GM19023 (cell line): ENCODE data around the gene KCNQ1.

Experiments
- ATAC-seq: cut with Tn5 transposase; IDR thresholded peaks from one replicate; pipeline ENCODE4 v1.9.1; 2021; ENCODE audit warnings: mild to moderate bottlenecking, moderate library complexity; ENCODE audit not compliant: unreplicated experiment

Gene KCNQ1

DNA sequence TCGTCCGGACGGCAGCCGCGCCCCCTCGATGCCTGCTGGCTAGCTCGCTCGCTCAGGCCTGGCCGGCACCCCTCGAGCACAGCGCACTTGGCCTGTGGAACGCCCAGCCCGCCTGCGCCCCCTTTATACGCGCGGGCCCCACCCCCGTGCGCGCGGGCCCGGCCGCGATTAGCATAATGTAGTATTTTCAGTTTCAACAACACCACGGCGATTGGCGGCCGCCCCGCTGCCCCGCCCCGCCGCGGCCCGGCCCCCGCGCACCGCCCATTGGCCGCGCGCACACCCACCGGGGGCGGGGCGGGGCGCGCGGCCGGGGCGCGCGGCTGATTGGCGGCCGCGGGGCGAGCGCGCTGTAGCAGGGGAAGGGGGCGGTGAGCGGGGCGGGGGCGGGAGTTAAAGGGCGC is 440.9 kb downstream of the KCNQ1 start, which contains the start of gene CDKN1C:
Gene CDKN1C (minus strand): TSS at position 98 of the 404 bp plus-strand sequence. CDS start 319 bp downstream, outside the sequence.
- ATAC-seq: peak; percentile 73

DNA sequence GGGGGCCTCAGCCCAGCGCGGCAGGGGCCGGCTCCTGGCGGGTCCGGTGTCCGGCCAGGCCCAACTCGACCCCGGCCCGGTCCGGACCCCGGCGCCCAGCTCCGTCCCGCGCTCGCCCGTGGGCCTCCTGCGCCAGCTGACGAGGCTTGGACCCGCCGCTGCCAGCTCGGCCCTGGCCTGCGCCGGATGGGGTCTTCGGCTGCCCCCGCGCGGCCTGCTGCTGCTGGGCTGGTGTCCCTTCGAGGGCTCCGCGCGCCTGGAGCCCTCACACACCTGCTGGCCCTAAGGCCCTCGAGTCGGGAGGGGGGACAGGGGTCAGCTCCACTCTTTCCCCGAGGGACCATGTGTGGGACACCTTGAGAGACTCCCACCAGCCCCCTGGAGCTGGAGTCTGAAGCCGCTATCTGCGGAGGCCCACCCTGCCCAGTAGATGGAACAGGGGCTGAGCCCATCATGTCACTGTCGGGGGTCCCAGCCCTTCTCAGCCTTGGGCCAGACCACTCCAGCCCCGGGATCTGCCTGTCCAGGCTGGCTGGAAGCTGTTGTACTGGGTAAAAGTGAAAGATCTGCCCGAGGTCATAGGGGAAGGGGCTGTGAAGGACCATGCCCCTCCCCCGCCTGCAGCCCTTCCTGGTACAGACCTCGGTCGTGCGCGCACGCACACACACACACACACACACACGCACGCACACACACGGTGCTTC is 441.5 kb downstream of the KCNQ1 start:
- ATAC-seq: peak; percentile 3

DNA sequence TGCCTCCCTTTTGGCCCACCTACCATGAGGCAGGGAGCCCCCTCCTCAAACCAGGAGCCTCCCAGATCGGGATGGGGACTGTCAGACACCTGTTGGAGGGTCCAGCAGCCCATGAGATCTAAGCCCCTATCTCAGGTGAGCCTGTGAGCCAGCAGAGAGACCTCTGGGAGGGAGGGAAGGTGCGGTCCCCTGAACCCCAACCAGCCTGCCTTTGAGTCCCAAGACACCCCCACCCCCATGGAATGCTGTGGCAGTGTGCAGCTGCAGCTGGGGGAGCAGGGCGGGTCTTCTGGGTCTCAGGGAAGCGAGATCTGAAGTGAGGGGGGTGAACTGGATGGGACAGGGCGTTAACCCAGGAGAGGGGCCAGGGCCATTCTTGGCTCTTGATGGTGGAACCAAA is 442.1 kb downstream of the KCNQ1 start:
- no peak for ATAC-seq

DNA sequence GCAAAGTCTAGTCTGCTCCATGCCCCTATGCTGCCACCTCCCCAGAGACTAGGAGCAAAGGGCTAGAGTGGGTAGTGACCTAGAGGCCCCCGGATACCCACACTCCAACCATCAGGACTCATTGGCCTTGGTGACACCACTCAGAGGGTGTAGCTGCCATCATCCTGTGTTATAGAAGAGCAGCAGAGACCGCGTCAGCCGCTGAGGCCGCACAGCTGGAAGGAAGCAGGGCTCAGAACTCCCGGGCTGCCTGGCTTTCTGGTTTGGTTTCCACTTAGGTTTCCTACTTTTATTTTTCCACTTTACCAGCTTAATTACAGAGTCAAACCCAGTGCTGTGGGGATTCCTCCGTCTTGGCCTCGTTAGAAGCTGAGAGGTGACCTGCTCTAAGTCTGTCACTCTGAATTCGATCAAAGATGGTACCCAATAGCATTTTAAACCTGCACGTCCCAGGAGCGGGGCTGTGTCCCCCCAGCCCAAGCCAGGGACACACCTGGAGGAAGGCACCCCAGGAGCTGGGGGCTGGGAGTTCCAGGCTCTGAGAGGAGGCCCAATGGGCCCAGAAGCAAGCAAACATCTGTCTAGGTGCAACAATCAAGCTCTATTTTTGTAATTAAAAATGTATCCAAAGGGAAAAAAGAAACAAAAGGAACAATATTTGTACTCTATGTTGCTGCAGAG is 442.8 kb downstream of the KCNQ1 start:
- ATAC-seq: no peak

DNA sequence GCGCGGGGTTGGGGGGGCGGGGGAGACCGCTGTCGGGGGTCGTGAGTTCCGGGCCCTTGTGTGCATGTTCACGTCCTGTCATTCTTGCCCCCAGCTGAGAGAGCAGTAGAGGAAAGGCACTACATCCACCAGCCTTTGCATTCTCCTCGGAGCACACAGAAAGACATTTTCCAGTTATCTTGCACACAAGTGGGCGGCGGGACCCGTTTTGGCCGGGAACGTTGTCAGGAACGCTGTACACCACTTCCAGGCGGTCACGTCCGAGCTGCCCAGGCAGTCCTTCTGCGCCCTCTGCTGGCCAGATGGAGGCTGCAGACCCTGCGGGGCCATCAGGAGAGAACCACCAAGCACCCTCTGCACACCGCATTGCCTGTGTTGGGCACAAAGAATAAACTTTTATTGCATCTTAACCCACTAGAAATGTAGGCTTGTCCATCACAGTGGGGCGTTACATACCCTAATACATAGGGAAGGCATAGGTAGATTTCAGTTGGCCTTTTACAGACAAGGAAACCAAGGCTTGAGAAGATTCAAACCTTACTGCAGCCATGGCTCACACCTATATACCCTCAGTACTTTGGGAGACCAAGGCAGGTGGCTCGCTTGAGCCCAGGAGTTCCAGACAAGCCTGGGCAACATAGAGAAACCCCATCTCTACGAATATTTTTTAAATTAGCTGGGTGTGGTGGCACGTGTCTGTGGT is 443.6 kb downstream of the KCNQ1 start:
- no peak for ATAC-seq

DNA sequence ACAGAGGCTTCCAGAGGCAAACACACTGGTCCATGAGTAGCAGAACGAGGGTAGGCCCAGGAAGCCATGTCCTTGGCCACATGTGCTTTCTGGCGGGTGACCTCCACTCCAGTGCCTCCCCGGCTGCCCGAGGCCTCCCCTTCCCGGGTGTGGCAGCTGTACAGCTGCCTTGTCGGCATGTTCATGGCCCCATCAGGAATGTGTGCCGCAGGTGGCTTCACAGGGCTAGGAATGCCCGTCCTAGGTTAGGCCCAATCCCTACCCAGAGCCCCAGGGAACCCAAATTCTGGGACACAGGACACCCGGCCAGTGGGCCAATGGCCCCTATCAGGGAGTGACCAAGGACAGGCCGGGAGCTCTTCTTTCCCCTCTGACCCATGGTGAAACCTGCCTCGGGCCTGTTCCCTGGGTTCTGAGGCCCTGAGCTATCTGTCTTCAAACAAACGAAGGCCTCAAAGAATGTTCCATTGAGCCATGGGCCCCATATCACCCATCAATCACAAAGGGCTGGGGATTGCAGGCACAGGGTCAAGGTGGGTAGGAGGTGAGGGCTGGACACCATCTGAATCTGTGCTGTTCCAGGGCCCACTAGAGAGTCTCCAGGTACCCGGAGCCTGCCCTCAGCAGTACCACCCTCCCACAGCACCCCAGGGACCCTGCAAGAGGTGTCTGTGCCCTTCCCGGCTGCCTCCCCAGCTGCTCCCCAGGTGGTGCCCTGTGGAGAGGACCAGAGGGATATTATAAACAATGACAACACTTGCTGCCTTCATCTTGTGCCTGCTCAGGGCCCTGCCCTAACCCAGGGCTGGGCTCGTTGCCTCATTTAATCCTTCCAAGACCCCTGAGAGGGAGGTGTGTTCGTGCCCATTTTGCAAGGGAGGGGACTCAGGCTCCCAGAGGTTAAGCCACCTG is 444.8 kb downstream of the KCNQ1 start:
- ATAC-seq: no peak

DNA sequence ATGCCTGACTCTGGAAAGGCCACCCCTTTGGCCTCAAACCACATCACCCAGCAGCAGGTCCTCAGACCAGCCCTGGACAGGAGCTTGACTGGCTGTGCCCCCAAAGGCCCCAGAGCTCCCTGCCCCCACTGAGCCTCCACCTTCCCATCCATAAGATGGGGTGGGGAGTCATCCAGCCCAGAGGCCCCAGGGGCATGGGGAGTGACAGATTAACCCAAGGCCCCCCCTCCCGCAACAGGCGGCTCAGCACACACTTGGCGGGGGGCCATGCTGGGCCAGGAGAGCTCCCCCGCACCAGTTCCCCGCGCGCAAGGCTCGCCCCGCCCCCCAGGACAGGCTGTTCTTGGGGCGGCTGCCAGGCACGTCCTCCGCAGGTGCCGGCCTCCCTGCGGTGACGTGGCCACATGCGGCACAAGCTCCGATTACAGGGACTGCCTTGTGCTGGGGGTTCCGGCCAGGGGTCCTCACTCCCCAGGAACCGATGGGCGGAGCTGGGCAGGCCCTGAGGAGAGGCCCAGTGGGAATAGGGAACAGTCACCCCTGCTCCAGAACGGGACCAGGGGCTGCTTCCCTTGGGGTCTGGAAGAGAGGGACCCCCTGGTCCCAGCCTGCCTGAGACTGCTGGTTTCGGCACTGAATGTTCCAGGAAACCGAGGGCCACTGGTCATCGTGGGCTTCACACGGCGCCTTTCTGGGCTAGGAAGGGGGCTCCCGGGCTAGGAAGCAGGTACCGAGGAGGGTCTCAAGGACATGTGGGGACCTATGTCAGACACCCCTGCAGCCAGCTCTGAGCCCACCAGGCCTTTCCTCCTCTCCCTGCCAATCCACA is 445.9 kb downstream of the KCNQ1 start:
- no peak for ATAC-seq

DNA sequence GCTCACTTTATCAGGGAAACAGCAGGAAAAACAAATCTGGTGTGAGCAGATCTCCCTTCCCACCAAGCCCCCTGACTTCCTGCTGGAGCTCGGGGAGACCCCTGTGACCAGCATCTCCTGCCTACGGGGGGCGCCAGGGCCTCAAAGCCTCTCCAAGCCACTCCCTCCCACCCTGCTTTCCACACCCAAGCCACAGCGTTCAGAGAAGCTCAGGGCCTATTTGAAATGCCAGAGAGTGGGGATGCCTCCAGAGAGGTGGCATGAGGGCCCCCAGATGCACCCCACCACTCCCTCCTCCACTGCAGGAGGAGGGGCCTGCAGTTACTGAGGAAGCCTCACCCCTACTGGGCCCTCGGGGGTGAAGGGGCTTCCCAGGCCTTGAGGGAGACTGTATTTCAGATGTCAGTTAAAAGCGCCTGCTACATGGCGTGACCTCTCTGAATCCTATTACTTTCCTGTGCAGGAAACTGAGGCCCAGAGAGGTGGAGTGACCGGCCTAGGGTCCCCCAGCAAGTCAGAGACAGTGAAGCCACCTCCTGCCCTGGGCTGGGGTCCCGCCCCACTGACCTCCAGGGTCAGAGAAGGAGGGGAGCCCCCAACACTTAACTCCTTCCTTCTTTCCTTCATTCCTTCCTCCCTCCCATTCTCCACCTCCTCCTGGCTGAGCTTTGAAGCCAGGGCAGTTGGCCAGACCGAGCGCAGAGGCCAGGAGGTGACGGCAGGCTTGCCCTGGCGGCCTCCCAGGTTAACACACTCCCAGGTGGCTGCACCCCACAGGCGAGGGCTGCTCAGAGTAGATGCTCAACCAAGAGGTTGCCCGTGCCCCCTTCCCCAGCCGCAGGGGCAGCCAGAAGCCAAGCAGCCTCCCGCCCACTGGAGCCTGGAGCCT is 446.8 kb downstream of the KCNQ1 start:
- no peak for ATAC-seq

DNA sequence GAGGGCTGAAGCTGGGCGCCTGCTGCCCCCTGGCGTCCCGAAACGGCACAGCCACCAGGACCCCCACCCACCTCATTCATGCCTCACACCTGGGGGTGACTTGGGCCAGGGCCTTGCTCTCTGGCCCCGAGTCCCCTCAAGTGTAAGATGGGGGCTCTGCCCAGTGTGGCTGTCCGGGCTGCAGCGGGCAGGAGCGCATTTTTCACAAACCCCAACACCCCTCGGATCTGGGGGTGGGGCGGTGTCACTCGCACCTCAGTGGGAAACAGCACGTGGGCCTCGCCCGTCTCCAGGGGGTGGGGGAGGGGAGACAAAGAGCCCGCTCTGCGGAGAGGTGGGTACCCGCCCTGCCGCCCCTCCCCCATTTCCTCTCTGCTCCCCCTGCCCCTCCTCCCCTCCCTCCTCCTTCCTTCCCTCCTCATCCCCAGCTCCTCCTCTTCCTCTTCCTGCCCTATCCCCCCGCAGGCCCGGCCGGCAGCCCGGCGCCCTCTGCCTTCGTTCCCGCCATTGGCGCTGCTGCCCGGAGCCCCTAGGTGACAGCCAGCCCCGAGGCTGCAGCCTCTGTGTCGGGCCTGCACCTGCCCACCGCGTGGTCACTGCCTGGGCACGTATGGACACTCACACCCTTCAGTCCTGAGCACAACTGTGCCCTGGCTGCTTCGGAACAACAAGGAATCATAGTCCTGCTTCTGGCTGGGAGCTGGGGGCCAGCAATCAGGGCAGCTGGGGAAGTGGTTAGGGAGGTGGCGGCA is 447.6 kb downstream of the KCNQ1 start:
- no peak for ATAC-seq

DNA sequence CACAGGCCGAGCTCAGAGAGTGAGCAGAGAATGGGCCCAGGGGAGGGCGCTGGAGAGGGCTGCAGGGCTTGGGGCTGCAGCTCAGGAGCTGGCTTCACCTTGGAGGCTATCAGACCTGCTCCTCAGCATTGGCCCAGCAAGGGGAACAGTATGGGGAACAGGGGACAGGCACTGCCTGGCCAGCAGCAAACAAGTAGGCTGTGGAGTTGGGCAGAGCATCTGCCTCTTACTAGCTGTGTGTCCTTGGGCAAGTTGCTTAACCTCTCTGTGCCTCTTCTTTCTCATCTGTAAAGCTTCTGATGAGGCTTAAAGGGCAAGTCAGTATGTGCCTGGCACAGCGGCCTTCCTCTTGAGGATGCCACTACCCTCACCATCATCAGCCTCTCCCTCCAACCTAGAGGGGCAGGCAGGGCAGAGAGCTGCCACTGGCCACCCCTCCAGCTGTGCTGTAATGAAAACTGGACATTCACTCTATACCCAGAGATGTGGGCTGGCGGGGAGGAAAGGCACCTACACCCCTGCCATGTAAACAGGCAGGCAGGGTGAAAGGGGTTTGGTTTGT is 448.2 kb downstream of the KCNQ1 start:
- no peak for ATAC-seq

DNA sequence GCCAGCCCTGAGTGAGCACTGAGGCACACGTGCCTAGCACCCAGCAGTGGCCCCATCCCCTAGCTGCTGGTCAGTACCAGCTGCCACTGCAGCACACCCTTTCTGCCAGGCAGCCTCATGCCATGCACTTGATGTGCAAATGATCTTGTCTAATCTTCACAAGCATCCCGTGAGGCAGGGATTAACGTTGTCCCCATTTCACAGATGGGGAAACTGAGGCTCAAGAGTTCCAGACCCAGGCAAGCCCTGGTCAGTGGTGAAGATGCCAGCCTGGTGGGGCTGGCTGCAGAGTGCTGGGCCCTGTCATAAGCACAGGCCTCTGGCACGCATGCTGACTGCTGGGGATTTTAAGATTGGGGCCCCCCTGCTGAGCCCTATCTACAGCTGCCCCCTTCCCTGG is 449.1 kb downstream of the KCNQ1 start:
- no peak for ATAC-seq

DNA sequence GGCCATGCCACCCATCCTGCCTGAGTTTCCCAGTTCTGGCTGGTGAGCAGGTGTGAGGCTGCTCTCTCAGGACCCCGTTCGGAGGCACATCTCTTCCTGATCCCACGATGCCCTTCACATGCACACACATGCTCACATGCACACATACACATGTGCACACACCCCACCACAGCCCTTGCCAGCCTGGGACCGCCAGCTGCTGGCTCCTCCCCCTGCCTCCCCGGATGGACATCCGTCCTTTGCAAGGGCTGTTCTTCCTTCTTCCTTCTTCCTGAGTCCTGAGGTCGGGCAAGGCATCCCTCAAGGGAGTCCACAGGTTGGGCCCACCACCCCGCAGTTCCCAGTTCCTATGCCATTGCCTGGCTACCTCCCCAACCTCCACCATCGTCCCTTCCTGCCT is 451.2 kb downstream of the KCNQ1 start:
- no peak for ATAC-seq

DNA sequence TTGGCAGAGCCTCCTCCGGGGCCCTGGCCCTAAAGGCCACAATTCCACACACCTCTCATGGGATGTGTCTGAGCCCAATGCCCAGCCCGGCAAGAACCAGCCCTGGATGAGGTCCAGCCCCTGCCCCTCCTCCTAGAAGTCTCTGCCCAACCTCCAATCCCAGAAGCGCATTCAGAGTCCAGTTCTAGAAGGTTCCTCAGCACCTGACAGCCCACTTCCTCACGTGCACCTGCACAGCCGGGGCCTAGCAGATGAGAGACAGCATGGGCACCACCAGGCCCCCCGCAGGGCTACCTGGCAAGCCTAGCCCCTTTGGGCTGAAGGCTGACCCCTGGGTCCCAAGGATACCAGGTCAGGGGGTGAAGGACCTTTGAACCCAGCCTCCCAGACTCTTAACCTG is 452.2 kb downstream of the KCNQ1 start:
- ATAC-seq: no peak

DNA sequence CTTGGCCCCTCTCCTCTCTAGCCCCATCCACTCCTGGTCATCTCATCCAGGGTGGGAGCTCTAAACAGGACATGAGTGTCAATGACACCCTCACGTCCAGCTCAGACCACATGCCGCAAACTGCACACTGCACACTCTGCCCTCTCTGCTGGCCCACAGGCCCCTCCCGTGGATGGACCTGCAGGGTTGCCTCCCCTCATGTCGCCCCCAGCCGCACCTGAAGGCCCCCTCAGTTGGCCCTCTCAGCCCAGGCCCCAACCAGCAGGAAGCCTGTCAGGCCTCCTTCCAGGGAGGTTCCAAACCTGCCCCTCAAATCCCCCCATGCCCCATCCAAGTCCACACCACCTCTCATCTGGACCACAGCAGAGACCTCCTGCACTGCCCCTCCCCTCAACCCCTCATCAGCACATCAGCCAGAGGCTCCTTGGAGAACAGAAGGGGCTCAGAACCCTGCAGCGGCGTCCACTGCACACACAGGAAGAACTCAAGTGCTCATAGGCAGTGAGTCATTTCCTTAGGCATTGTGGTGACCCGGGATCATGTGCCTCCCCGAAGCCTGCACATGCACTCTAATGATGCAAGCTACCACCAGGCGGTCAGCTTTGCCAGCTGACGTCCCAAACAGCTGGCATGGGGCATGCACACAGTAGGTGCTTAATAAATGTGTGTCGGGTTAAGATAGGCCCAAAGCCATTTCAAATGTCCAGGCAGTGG is 453.7 kb downstream of the KCNQ1 start:
- no peak for ATAC-seq
